NB4 (cell line): ENCODE measurements around the gene PRSS2.

Experiments
- CTCF ChIP-seq: IDR thresholded peaks from one replicate; pipeline ENCODE4 v1.5.1; 2012; ENCODE audit warnings: low read depth, low read length
- MAX ChIP-seq: IDR thresholded peaks from 2 replicates; pipeline ENCODE4 v1.6.1; 2011; ENCODE audit warnings: low read depth, low read length
- MYC ChIP-seq: IDR thresholded peaks from 2 replicates; pipeline ENCODE4 v1.6.1; 2011; ENCODE audit warnings: low read depth, low read length
- POLR2A ChIP-seq: IDR thresholded peaks from 2 replicates; pipeline ENCODE4 v1.6.1; 2011; ENCODE audit warnings: mild to moderate bottlenecking; ENCODE audit not compliant: insufficient read length; ENCODE audit errors: extremely low read depth

GRCh38 chr7:142805350-142806021 is 34.7 kb downstream of the PRSS2 start:
- TF ChIP-seq CTCF, result no peak
- TF ChIP-seq POLR2A, result no peak
- TF ChIP-seq MAX, result no peak
- no peak for TF ChIP-seq MYC
